GM18861 (cell line): ENCODE measurements around the gene WDR86.

Experiments used
- ATAC-seq: cut with Tn5 transposase; IDR thresholded peaks from one replicate; pipeline ENCODE4 v1.9.1; 2021; ENCODE audit not compliant: unreplicated experiment

Gene WDR86

GRCh38 chr7:151380199-151381097, 29.4 kb downstream of the WDR86 start:
- no peak for ATAC-seq

- ATAC-seq, result no peak
Measured at GRCh38 chr7:151379534-151380198, 30.2 kb downstream of the WDR86 start.

- no peak for ATAC-seq
Measured at GRCh38 chr7:151379193-151379520, 30.7 kb downstream of the WDR86 start.

GRCh38 chr7:151378496-151379192, 31.2 kb downstream of the WDR86 start:
- no peak for ATAC-seq

GRCh38 chr7:151378011-151378410, 31.8 kb downstream of the WDR86 start:
- ATAC-seq, result no peak

GRCh38 chr7:151377406-151377805, 32.4 kb downstream of the WDR86 start:
- no peak for ATAC-seq

- no peak for ATAC-seq
Measured at GRCh38 chr7:151376218-151376902, 33.5 kb downstream of the WDR86 start.

GRCh38 chr7:151375530-151376217, 34.2 kb downstream of the WDR86 start:
- ATAC-seq, result no peak

GRCh38 chr7:151374726-151375125, 35.1 kb downstream of the WDR86 start:
- no peak for ATAC-seq

- no peak for ATAC-seq
Measured at GRCh38 chr7:151374139-151374538, 35.7 kb downstream of the WDR86 start.

GRCh38 chr7:151373599-151373998, 36.2 kb downstream of the WDR86 start:
- ATAC-seq, result no peak

- no peak for ATAC-seq
Measured at GRCh38 chr7:151372612-151373265, 37.1 kb downstream of the WDR86 start.

- ATAC-seq, result no peak
Measured at GRCh38 chr7:151371266-151371665, 38.6 kb downstream of the WDR86 start.

- peak; percentile 95 for ATAC-seq
Measured at GRCh38 chr7:151368136-151368571, 41.7 kb downstream of the WDR86 start.

GRCh38 chr7:151367284-151367683, 42.6 kb downstream of the WDR86 start:
- ATAC-seq, result no peak

GRCh38 chr7:151366880-151367222, 43.0 kb downstream of the WDR86 start:
- ATAC-seq, result no peak

- no peak for ATAC-seq
Measured at GRCh38 chr7:151366166-151366879, 43.5 kb downstream of the WDR86 start.

- no peak for ATAC-seq
Measured at GRCh38 chr7:151363182-151363581, 46.7 kb downstream of the WDR86 start.

- no peak for ATAC-seq
Measured at GRCh38 chr7:151361193-151361959, 48.5 kb downstream of the WDR86 start.
